ENCODE data around the gene PSMC3.

PSMC3 gene

GRCh38 chr11:47411884-47412746 lies 14.1 kb downstream of the PSMC3 start:
- peak in 1 of 2 experiments; percentile 26 for DNase-seq

- no peak for DNase-seq
These were observed 15.6 kb downstream of the PSMC3 start for GRCh38 chr11:47410370-47411264.

- peak; percentile 38 to 69 for DNase-seq
These were observed 16.5 kb downstream of the PSMC3 start for GRCh38 chr11:47409440-47410369.

- DNase-seq, result peak; percentile 14 to 42
These were observed 17.4 kb downstream of the PSMC3 start for GRCh38 chr11:47408598-47409439.

- peak; percentile 94 to 95 for DNase-seq
These were observed 18.3 kb downstream of the PSMC3 start, which contains the start of gene SLC39A13 for GRCh38 chr11:47407746-47408590. SLC39A13 (plus strand) TSS chr11:47408590; CDS start chr11:47410095, 1,505 bp downstream.

GRCh38 chr11:47406896-47407745 lies 19.1 kb downstream of the PSMC3 start:
- no peak for DNase-seq

- no peak for DNase-seq
These were observed 22.7 kb downstream of the PSMC3 start for GRCh38 chr11:47403571-47403970.

- no peak for DNase-seq
These were observed 23.1 kb downstream of the PSMC3 start for GRCh38 chr11:47403135-47403534.

GRCh38 chr11:47400768-47401279 lies 25.4 kb downstream of the PSMC3 start:
- DNase-seq, result no peak

GRCh38 chr11:47399860-47400767 lies 26.1 kb downstream of the PSMC3 start:
- DNase-seq, result no peak

- DNase-seq, result no peak
These were observed 27.7 kb downstream of the PSMC3 start for GRCh38 chr11:47398551-47398950.

GRCh38 chr11:47398011-47398410 lies 28.2 kb downstream of the PSMC3 start:
- DNase-seq, result no peak

GRCh38 chr11:47396049-47396320 lies 30.3 kb downstream of the PSMC3 start:
- DNase-seq, result no peak

- no peak for DNase-seq
These were observed 30.8 kb downstream of the PSMC3 start for GRCh38 chr11:47395223-47396048.

- no peak for DNase-seq
These were observed 31.7 kb downstream of the PSMC3 start for GRCh38 chr11:47394322-47395222.

- DNase-seq, result no peak
These were observed 32.3 kb downstream of the PSMC3 start for GRCh38 chr11:47394050-47394321.
